A549 (cell line): ENCODE data around the gene KCNJ1. TPM values are rescaled to one million over a fixed set of nuclear protein-coding genes. Genes with fewer than 3 reads are reported as not detected.

Experiments
- ATAC-seq, 2 experiments: fragments of 200-7000 bp in 1 of 2; fragments of >200 bp in 1 of 2; cut with Nextera tagmentation in 1 of 2; cut with Tn5 transposase in 1 of 2; 3 replicates each; pipeline versions ENCODE4 v1.8.0 to v1.9.1; 2018 to 2020; ENCODE audit warnings: mild to moderate bottlenecking in 1 of 2, moderate library complexity in 1 of 2
- CTCF ChIA-PET: fragments of 300-600 bp; sonication (Branson Sonifier 250); formaldehyde crosslinking; extraction: SDS; loops from one replicate; lab custom pipeline; 2021; ENCODE audit warnings: antibody characterized with exemption, inconsistent platforms; lab: Yijun Ruan, JAX
- POLR2A ChIA-PET: fragments of 350-600 bp; formaldehyde crosslinking; extraction: SDS; loops from one replicate; lab custom pipeline; 2021; ENCODE audit warnings: antibody characterized with exemption, inconsistent platforms; lab: Yijun Ruan, JAX
- DNase-seq, 2 experiments: peaks; one replicate each; pipeline versions ENCODE4 v3.0.0 to v3.0.0-alpha.2; 2011 to 2016; ENCODE audit warnings: low read depth in 1 of 2, low spot score in 1 of 2
- FAIRE-seq: peaks from 2 replicates; lab custom pipeline; 2011; peaks lifted over from hg19 to GRCh38; lab: Jason Lieb, UNC
- H3K27ac ChIP-seq, 2 experiments: fragments of >200 bp; sonication (Bioruptor Twin); formaldehyde crosslinking; 3 replicates each; pipeline ENCODE4 v1.5.1; 2016 to 2017
- H3K4me1 ChIP-seq: fragments of >200 bp; sonication (Bioruptor Twin); formaldehyde crosslinking; 3 replicates; pipeline ENCODE4 v1.6.1; 2016
- H3K4me2 ChIP-seq: fragments of >200 bp; sonication (Bioruptor Twin); formaldehyde crosslinking; 3 replicates; pipeline ENCODE4 v1.6.1; 2016
- H3K4me3 ChIP-seq: fragments of >200 bp; sonication (Bioruptor Twin); formaldehyde crosslinking; 3 replicates; pipeline ENCODE4 v1.5.1; 2016
- H3K9me3 ChIP-seq: fragments of >200 bp; sonication (Bioruptor Twin); formaldehyde crosslinking; 3 replicates; pipeline ENCODE4 v1.6.1; 2016
- BHLHE40 ChIP-seq: IDR thresholded peaks from 2 replicates; pipeline ENCODE4 v1.6.1; 2012; ENCODE audit warnings: low read depth, low read length, inconsistent platforms
- CBX2 ChIP-seq: fragments of 200-600 bp; sonication (generic); IDR thresholded peaks from 2 replicates; pipeline ENCODE4 v1.6.1; 2016; ENCODE audit warnings: low read depth, mild to moderate bottlenecking, borderline replicate concordance
- CBX8 ChIP-seq: fragments of 200-600 bp; sonication (generic); IDR thresholded peaks from 2 replicates; pipeline ENCODE4 v1.6.1; 2016
- CEBPB ChIP-seq, 2 experiments: fragments of >200 bp in 1 of 2; sonication (Bioruptor Twin) in 1 of 2; formaldehyde crosslinking in 1 of 2; IDR thresholded peaks; 2 replicates each; pipeline ENCODE4 v1.6.1; 2012 to 2016
- EHF ChIP-seq: fragments of 250-450 bp; sonication (Bioruptor Pico); IDR thresholded peaks from 2 replicates; pipeline ENCODE4 v1.5.0; 2020; ENCODE audit warnings: mild to moderate bottlenecking
- EHMT2 ChIP-seq: fragments of 200-600 bp; sonication (generic); IDR thresholded peaks from 2 replicates; pipeline ENCODE4 v1.6.1; 2016; ENCODE audit warnings: antibody characterized with exemption, low read depth, mild to moderate bottlenecking, moderate library complexity
- FOSL2 ChIP-seq, 2 experiments: fragments of 450-650 bp in 1 of 2; fragments of >200 bp in 1 of 2; sonication (Bioruptor Twin) in 1 of 2; formaldehyde crosslinking; IDR thresholded peaks; 2 replicates each; pipeline versions ENCODE4 v1.5.0 to v1.6.1; 2016 to 2020; ENCODE audit warnings: mild to moderate bottlenecking in 1 of 2, moderate library complexity in 1 of 2
- FOXS1 ChIP-seq: fragments of 250-450 bp; sonication (Bioruptor Pico); IDR thresholded peaks from 2 replicates; pipeline ENCODE4 v1.5.0; 2020; ENCODE audit warnings: mild to moderate bottlenecking, moderate library complexity
- HOXB13 ChIP-seq: fragments of 250-450 bp; sonication (Bioruptor Pico); IDR thresholded peaks from 2 replicates; pipeline ENCODE4 v1.5.0; 2020; ENCODE audit warnings: low read depth, mild to moderate bottlenecking, moderate library complexity
- JUN ChIP-seq, 2 experiments: fragments of >200 bp; sonication (Bioruptor Twin); formaldehyde crosslinking; IDR thresholded peaks; 2 replicates in 1 of 2; 3 replicates in 1 of 2; pipeline ENCODE4 v1.6.1; 2016 to 2017
- KDM1A ChIP-seq: fragments of 200-600 bp; sonication (generic); IDR thresholded peaks from 2 replicates; pipeline ENCODE4 v1.6.1; 2016; ENCODE audit warnings: low read depth, mild to moderate bottlenecking
- MYC ChIP-seq: IDR thresholded peaks from 2 replicates; pipeline ENCODE4 v1.6.1; 2012; ENCODE audit warnings: mild to moderate bottlenecking, inconsistent platforms, low read length, improper control_type of control experiment, borderline replicate concordance
- NFE2L2 ChIP-seq: fragments of 150-350 bp; conservative IDR thresholded peaks from 2 replicates; pipeline ENCODE4 v1.6.1; 2014; ENCODE audit warnings: low read length
- NPAS2 ChIP-seq: fragments of 250-450 bp; sonication (Bioruptor Pico); IDR thresholded peaks from 2 replicates; pipeline ENCODE4 v1.8.0; 2022; ENCODE audit warnings: mild to moderate bottlenecking, moderate library complexity, borderline replicate concordance
- PBX3 ChIP-seq: IDR thresholded peaks from 2 replicates; pipeline ENCODE4 v1.6.1; 2012
- POLR2AphosphoS2 ChIP-seq: conservative IDR thresholded peaks from 2 replicates; pipeline ENCODE4 v1.6.1; 2012; ENCODE audit warnings: low read length, improper control_type of control experiment, inconsistent platforms
- SMC3 ChIP-seq: fragments of >200 bp; sonication (Bioruptor Twin); formaldehyde crosslinking; IDR thresholded peaks from 3 replicates; pipeline ENCODE4 v1.6.1; 2018; ENCODE audit warnings: inconsistent platforms
- TP53 ChIP-seq: fragments of 250-450 bp; sonication (Bioruptor Pico); IDR thresholded peaks from 2 replicates; pipeline ENCODE4 v1.5.0; 2021; ENCODE audit warnings: mild to moderate bottlenecking, moderate library complexity
- ZC3H11A ChIP-seq: fragments of 450-650 bp; IDR thresholded peaks from 2 replicates; pipeline ENCODE4 v1.6.1; 2014; ENCODE audit warnings: antibody characterized with exemption, mild to moderate bottlenecking
- ZFP36 ChIP-seq: fragments of 450-650 bp; IDR thresholded peaks from 2 replicates; pipeline ENCODE4 v1.6.1; 2014; ENCODE audit warnings: borderline replicate concordance; ENCODE audit not compliant: partially characterized antibody
- ZNF302 ChIP-seq: fragments of 250-450 bp; sonication (Bioruptor Pico); IDR thresholded peaks from 2 replicates; pipeline ENCODE4 v1.9.0; 2021; ENCODE audit warnings: inconsistent platforms, mild to moderate bottlenecking, moderate library complexity
- WGBS: methylation state at CpG from one replicate; pipeline ENCODE4 v1.1.6; 2017; ENCODE audit errors: missing lambda C conversion rate; 5-methylcytosine and 5-hydroxymethylcytosine counted together
- polyA plus RNA-seq, 4 experiments: library from polyadenylated mRNA; depleted of rRNA in 3 of 4; stranded (reverse); fragments of >200 nt; fragmentation: RNase III in 1 of 4; extraction: RNeasy Plus Mini Kit Qiagen cat#74134 plus additional on column Dnase treatment in 1 of 4; gene quantifications; 2 replicates in 3 of 4; 3 replicates in 1 of 4; pipeline ENCODE4 v1.2.3, GENCODE V29; 2011 to 2017
- TF ChIP-seq, protein P1 (sequence below): fragments of >200 bp; sonication (Bioruptor Twin); formaldehyde crosslinking; IDR thresholded peaks from 3 replicates; pipeline ENCODE4 v1.5.1; 2016
- TF ChIP-seq, protein P2 (sequence below): fragments of 200-600 bp; sonication (generic); IDR thresholded peaks from 2 replicates; pipeline ENCODE4 v1.6.1; 2016; ENCODE audit warnings: antibody characterized with exemption, mild to moderate bottlenecking, moderate library complexity

KCNJ1 gene
- polyA plus RNA-seq, 2 of the 4 experiments (the other 2 are of a cell fraction) = 0.12 TPM; not detected in 1

DNA sequence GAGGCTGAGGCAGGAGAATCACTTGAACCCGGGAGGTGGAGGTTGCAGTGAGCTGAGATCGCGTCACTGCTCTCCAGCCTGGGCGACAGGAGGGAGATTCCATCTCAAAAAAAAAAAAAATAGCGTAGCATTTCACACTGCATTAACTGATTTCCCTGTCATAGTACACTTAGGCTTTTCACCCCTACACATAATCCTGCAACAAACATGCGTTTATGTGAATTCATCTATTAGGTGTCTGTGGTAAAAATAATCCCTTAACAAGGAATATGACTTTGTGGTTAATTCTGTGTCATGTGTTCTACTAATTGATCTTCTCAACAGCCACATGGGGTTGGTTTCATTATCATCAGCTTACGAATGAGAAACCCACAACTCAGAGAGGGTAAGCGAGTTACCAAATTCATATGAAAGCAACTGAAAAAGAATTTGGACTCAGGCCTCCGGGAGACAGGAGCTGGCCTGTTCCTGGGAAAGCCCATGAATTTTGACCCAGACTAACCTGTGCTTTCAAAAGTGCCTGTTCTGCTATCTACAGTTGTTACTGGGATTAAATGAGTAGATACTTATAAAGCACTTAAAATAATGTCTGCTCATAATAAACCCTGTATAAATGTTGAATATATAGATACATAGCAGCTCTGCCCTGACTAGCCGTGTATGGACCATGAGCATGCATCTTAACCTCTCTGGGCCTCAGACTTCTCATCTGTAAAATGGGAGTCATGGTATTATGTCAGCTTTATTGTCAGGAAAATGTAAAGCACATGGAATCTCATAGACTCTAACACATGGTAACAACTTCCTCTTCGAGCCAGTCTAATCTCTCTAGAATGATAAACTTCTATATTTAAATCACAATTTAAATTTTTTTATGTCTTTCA lies 36.6 kb downstream of the KCNJ1 start:
- no peak for FAIRE-seq
- peak overlapping the region; percentile 61 for H3K4me2 ChIP-seq
- POLR2A ChIA-PET = no interaction called here

GRCh38 chr11:128828350-128828749 lies 38.7 kb downstream of the KCNJ1 start:
- no peak overlapping the region for H3K4me2 ChIP-seq

More for the DNA sequence above, 36.6 kb downstream of the KCNJ1 start:
- TF ChIP-seq POLR2AphosphoS2 (no peak), EHMT2 (no peak), ZNF302 (CRISPR knock-in tag) (no peak), CEBPB (IDR thresholded peaks at IDR 0.05) (no peak), JUN (IDR thresholded peaks at IDR 0.05) (no peak), TP53 (CRISPR knock-in tag) (no peak), CBX8 (no peak), ZC3H11A (no peak), FOSL2 (IDR thresholded peaks at IDR 0.05) (no peak), FOSL2 (CRISPR knock-in tag; IDR thresholded peaks at IDR 0.05) (no peak), NFE2L2 (no peak), MYC (no peak)
- CTCF ChIA-PET = interaction anchor here (0.7 to 8.2 kb wide), 33 partner anchors 8 to 798 kb away, joined by 3 to 97 read pairs (median 5); no protein-coding TSS in a partner anchor
- H3K4me3 ChIP-seq = no peak overlapping the region
- DNase-seq (no peak), ATAC-seq (peak in 1 of 2 experiments; percentile 28; a peak in 2 of 6 replicates)
- no peaks in the 10 kb centered on the region for H3K9me3 ChIP-seq
- WGBS = 87% methylated on average over 11 of the region's 11 CpGs
- 0 out of 3 replicates have a peak, but pooled peaks cover 4% of the 10 kb centered on the region for H3K4me1 ChIP-seq
- H3K27ac ChIP-seq = no peak overlapping the region

More at GRCh38 chr11:128828350-128828749, 38.7 kb downstream of the KCNJ1 start:
- no peak overlapping the region for H3K4me3 ChIP-seq
- ATAC-seq (no peak), FAIRE-seq (no peak)
- TF ChIP-seq PBX3 (no peak), POLR2AphosphoS2 (no peak), KDM1A (no peak), BHLHE40 (no peak), NPAS2 (no peak), FOXS1 (no peak), EHF (CRISPR knock-in tag) (no peak), NFE2L2 (no peak), CBX2 (no peak), CBX8 (no peak), SMC3 (no peak), ZFP36 (no peak), HOXB13 (CRISPR knock-in tag) (no peak)
- TF ChIP-seq, protein P1, sequence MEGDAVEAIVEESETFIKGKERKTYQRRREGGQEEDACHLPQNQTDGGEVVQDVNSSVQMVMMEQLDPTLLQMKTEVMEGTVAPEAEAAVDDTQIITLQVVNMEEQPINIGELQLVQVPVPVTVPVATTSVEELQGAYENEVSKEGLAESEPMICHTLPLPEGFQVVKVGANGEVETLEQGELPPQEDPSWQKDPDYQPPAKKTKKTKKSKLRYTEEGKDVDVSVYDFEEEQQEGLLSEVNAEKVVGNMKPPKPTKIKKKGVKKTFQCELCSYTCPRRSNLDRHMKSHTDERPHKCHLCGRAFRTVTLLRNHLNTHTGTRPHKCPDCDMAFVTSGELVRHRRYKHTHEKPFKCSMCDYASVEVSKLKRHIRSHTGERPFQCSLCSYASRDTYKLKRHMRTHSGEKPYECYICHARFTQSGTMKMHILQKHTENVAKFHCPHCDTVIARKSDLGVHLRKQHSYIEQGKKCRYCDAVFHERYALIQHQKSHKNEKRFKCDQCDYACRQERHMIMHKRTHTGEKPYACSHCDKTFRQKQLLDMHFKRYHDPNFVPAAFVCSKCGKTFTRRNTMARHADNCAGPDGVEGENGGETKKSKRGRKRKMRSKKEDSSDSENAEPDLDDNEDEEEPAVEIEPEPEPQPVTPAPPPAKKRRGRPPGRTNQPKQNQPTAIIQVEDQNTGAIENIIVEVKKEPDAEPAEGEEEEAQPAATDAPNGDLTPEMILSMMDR = no peak
- TF ChIP-seq, protein P2, sequence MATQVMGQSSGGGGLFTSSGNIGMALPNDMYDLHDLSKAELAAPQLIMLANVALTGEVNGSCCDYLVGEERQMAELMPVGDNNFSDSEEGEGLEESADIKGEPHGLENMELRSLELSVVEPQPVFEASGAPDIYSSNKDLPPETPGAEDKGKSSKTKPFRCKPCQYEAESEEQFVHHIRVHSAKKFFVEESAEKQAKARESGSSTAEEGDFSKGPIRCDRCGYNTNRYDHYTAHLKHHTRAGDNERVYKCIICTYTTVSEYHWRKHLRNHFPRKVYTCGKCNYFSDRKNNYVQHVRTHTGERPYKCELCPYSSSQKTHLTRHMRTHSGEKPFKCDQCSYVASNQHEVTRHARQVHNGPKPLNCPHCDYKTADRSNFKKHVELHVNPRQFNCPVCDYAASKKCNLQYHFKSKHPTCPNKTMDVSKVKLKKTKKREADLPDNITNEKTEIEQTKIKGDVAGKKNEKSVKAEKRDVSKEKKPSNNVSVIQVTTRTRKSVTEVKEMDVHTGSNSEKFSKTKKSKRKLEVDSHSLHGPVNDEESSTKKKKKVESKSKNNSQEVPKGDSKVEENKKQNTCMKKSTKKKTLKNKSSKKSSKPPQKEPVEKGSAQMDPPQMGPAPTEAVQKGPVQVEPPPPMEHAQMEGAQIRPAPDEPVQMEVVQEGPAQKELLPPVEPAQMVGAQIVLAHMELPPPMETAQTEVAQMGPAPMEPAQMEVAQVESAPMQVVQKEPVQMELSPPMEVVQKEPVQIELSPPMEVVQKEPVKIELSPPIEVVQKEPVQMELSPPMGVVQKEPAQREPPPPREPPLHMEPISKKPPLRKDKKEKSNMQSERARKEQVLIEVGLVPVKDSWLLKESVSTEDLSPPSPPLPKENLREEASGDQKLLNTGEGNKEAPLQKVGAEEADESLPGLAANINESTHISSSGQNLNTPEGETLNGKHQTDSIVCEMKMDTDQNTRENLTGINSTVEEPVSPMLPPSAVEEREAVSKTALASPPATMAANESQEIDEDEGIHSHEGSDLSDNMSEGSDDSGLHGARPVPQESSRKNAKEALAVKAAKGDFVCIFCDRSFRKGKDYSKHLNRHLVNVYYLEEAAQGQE = no peak
- TF ChIP-seq, all 56 proteins: peak for 0
- Histone ChIP-seq H3K4me1 (0 out of 3 replicates have a peak, but pooled peaks cover 4% of the 10 kb centered on the region), H3K9me3 (no peaks in the 10 kb centered on the region), H3K27ac (no peak overlapping the region)
- no peak for DNase-seq
- POLR2A ChIA-PET = no interaction called here
- WGBS = 65% methylated on average over 4 of the region's 4 CpGs
- CTCF ChIA-PET = interaction anchor here (1.0 to 8.2 kb wide), 7 partner anchors 16 to 670 kb away, joined by 3 to 97 read pairs (median 4); no protein-coding TSS in a partner anchor
